Measurements from ENCODE around the gene NEBL. TPM values are rescaled to one million over a fixed set of nuclear protein-coding genes. Genes with fewer than 3 reads are reported as not detected.

The NEBL gene, protein sequence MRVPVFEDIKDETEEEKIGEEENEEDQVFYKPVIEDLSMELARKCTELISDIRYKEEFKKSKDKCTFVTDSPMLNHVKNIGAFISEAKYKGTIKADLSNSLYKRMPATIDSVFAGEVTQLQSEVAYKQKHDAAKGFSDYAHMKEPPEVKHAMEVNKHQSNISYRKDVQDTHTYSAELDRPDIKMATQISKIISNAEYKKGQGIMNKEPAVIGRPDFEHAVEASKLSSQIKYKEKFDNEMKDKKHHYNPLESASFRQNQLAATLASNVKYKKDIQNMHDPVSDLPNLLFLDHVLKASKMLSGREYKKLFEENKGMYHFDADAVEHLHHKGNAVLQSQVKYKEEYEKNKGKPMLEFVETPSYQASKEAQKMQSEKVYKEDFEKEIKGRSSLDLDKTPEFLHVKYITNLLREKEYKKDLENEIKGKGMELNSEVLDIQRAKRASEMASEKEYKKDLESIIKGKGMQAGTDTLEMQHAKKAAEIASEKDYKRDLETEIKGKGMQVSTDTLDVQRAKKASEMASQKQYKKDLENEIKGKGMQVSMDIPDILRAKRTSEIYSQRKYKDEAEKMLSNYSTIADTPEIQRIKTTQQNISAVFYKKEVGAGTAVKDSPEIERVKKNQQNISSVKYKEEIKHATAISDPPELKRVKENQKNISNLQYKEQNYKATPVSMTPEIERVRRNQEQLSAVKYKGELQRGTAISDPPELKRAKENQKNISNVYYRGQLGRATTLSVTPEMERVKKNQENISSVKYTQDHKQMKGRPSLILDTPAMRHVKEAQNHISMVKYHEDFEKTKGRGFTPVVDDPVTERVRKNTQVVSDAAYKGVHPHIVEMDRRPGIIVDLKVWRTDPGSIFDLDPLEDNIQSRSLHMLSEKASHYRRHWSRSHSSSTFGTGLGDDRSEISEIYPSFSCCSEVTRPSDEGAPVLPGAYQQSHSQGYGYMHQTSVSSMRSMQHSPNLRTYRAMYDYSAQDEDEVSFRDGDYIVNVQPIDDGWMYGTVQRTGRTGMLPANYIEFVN
- total RNA-seq, result 3.7 and 4.3 TPM in 2 replicates

DNA sequence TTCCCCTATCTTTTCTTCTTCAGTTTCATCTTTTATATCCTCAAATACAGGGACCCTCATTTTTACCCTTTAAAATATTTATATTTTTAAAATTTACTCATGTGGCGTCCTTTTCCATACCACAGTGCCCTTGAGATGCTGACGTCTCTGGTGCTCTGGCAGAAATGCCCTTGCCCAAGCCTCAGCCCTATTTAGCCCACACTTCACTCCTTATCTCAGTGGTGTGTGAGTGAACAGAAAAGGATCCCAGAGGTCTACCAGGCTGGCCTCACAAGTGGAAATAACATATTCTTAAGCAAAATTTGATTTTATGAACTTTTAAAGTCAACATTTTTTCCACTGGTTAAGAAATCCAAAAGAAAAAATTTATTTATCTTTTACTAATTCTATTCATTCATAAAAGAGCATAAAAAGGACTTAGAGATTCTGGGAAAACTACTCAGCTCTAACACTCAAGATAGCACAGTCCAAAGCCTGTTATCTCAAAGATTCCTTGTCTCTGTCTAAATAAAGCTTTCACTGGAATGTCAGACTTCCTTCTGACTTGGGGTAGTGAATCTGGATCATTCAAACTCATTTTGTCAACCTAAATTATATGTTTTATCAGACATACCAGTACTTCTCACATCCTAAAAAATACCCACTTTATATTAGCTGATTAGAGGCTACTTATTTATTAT is at the start of gene NEBL:
NEBL (minus strand) TSS at position 166 of the 680 bp plus-strand sequence; CDS start at position 60, 106 bp downstream.

